GM20000 (cell line): Measurements from ENCODE around the gene NRG3.
"Not testable (repeated sequence)": the region's sequence is repeated elsewhere in the genome, so short reads cannot be mapped to it uniquely, and the experiment has no call there.

ENCODE experiments used
- DNase-seq: peaks from one replicate; pipeline ENCODE4 v3.0.0; 2012; ENCODE audit warnings: low spot score
- TF ChIP-seq, protein P1 (sequence below): IDR thresholded peaks from 2 replicates; pipeline ENCODE4 v1.5.1; 2012; ENCODE audit warnings: mild to moderate bottlenecking, control low read depth; ENCODE audit errors: extremely low read depth, missing control alignments

Gene NRG3

DNA sequence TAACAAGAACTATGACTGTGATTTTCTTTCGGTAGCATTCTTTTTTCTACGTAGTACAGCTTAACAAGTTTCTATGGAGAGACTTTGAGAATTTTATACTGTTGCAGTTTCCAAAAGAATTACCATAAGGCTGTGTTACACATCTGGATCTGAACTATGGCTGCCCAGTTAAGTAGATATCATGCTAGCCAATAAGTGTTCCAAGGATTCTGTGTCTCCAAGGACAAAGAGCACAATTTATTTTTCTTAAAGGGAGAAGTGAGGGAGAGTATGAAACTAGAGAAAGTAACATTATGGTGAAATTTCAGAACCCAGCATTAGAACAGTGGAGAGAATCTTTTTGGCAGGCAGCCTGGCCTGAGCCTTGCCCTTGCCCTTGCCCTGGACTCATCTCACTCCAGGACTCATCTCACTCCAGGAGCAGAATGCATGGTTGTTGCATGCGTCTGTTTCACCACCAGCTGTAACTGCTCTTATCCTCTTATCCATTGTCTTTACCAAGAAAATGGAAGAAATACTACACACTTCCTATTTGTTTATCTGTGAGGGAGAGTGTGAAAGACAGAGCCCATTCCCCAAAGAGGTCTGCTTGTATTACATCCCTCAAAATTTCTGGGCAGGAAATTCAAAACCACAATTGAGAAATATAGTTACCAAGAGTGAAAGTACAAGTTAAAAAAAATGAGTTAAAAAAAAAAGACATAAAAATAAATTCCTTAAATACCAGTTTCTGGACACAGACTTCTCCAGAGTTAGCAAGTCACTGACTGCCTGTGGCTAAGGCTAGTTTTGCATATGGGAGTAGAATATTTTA, 1067.5 kb downstream of the NRG3 start:
- TF ChIP-seq, protein P1, sequence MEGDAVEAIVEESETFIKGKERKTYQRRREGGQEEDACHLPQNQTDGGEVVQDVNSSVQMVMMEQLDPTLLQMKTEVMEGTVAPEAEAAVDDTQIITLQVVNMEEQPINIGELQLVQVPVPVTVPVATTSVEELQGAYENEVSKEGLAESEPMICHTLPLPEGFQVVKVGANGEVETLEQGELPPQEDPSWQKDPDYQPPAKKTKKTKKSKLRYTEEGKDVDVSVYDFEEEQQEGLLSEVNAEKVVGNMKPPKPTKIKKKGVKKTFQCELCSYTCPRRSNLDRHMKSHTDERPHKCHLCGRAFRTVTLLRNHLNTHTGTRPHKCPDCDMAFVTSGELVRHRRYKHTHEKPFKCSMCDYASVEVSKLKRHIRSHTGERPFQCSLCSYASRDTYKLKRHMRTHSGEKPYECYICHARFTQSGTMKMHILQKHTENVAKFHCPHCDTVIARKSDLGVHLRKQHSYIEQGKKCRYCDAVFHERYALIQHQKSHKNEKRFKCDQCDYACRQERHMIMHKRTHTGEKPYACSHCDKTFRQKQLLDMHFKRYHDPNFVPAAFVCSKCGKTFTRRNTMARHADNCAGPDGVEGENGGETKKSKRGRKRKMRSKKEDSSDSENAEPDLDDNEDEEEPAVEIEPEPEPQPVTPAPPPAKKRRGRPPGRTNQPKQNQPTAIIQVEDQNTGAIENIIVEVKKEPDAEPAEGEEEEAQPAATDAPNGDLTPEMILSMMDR: no peak
- DNase-seq: no peak

DNA sequence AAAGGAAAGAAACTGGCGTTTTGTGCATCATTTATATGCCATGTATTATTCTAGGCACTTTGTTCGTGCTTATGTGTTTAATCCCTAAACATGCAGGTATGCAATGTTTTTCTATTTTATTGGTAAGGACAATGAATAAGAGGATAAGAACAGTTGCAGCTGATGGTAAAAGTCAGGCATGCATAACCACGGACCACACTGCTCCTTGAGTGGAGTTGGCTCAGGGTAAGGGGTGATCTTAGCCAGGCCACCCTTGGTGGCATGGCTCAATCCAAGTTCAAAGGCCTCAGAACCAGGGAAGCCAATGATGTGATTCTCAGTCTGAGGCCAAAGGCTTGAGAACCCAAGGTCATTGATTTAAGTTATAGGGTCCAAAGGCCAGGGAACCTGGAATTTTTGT, 1068.1 kb downstream of the NRG3 start:
- no peak for DNase-seq
- TF ChIP-seq, protein P1: no peak

DNA sequence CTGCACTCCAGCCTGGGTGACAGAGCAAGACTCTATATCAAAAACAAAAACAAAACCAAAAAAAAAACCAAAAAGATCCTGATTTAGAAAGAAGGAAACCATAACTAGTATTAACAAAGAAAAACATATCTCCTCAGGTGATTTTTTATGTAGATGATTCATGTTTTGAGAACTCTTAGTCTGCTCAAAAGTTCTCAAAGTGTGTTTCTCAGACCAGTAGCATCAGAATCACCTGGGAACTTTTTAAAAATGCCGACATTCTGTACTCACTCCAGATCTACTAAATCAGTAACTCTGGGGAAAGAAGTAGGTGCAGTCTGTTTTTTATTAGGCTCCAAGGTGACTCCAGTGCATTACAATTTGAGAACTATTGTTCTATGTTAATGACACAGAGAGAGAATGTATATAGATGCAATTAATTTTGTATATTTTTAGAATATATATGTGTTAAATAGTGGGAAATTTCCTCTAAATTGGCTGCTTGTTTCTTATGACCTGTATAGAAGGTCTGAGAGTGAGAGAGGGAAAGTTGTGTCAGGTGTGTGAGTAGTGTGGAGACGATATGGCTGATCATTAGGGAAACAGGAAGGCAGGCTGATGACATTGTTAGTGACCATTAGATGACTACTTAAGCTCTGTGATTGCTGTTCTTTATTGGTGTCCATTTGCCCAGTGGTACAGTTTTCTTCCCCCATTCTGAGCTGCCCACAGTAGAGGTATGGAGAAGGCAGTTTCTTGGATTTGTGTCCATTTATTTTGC, 1075.0 kb downstream of the NRG3 start:
- TF ChIP-seq, protein P1: no peak
- no peak for DNase-seq

DNA sequence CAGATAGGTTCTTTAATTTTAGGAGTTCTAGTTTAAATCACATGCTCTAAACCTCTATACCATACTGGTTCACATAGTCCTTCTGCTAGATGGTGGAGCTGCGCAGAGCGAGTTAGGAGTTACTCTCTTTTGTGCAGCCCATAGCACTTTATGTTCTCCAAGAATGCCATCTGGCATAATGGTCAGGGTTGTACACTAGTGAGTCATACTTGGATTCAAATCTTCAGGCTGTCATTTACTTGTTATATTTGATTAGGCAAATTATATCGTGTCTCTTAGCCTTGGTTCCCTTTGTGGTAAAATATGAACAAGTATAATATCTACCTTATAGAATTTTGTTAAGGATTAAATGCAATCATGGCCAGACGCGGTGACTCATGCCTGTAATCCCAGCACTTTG, 1078.3 kb downstream of the NRG3 start:
- DNase-seq: no peak
- TF ChIP-seq, protein P1: no peak

DNA sequence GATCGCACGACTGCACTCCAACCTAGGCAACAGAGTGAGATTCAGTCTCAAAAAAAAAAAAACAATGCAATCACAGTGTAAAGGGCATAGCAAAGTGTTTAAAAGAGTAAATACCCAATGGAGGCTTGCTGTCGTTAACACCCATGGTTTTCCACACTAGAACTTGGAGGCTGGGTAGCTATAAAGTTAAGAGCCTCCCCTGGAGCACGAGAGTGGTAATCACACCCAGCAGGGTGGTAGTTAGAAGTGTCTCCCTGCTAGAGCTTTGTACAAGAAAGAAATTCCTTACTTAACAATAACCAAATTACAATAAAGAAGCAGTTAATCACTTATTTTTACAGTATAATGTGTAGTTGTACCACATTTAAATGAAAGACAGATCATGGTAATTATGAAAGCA, 1078.9 kb downstream of the NRG3 start:
- DNase-seq: no peak
- TF ChIP-seq, protein P1: no peak

DNA sequence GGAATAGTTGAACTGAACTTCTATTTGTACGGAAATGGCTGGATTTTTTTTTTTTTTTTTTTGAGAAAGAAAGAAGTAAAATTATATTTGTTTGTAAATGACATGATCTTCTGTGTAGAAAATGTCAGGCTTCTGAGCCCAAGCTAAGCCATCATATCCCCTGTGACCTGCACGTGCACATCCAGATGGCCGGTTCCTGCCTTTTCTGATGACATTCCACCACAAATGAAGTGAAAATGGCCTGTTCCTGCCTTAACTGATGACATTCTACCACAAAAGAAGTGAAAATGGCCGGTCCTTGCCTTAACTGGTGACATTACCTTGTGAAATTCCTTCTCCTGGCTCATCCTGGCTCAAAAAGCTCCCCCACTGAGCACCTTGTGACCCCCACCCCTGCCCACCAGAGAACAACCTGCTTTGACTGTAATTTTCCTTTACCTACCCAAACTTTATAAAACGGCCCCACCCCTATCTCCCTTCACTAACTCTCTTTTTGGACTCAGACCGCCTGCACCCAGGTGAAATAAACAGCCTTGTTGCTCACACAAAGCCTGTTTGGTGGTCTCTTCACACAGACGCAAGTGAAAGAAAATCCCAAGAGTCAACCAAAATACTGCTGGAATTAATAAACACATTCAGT, 1085.5 kb downstream of the NRG3 start:
- not testable (repeated sequence) for DNase-seq

DNA sequence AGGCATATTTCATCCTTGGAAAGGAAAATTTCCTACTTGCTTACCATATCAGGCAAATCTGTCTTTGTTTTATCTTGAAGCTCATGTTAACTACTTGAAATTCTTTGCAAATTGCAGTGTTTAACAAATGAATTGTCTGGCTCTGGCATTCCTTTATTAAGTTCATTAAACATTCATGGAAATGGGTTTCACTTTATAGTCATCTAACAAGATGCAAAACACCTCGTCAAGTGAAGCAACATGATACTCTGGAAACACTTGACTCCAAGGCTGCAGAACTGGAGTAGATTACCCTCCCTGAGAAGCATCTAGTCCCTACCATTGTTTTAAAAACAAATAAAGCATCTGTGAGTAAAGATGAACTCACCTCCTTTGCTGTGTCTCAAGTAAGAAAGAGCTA, 1086.9 kb downstream of the NRG3 start:
- no peak for DNase-seq
- TF ChIP-seq, protein P1: no peak
